ENCODE data around the gene ISG20.
"Not testable (repeated sequence)": the region's sequence is repeated elsewhere in the genome, so short reads cannot be mapped to it uniquely, and the experiment has no call there.

The ISG20 gene

GRCh38 chr15:88637436-88637835 lies 1.4 kb upstream of the ISG20 start:
- no peak for DNase-seq

DNA sequence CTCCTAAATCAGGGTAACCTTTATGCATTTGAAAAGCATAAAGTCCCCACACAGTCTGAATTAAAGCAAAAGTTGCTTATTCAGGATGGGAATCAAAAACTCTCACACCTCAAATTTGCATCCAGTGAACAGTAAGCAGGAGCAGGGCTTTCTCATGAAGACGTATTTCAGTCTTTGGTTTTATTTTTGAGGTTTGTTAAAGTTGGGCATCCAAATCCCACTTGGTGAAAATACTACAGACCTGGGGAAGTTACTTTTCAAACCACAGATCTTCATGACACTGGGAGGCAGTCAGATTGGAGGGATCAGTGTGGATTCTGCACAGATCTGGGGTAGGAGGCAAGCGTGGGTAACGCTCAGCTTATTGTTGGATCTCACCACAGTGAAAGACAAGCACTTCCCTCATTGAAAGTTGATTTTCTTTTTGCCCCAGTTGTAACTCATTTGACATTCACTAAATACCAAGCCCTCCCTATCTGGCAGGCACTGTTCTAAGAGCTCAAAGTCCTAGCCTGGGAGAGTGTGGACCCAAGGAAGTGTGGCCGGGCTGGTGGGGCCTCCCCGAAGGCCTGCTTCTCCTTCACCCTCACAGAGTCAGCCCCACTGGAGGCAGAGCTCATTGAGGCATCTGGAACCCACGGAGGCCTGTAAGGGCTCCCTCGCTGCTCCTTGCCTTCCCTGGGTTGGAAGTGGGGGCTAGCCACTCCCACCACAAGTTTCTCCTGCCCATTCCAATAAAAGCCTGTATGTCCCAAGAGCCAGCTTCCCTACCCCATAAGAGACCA lies 783 bp upstream of the ISG20 start:
- DNase-seq, result no peak

- DNase-seq, result no peak
These were observed 3.2 kb downstream of the ISG20 start for GRCh38 chr15:88641959-88642452.

DNA sequence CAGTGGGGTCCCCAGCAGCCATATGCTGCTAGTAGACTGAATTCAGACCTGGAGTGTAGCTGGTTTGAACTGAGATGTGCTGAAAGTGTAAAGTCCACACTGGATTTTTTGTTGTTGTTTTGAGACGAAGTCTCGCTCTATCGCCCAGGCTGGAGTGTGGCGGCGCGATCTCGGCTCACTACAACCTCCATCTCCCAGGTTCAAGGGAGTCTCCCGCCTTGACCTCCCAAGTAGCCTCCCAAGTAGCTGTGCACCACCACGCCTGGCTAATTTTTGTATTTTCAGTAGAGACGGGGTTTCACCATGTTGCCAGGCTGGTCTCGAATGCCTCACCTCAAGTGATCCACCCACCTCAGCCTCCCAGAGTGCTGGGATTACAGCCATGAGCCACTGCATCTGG lies 3.7 kb downstream of the ISG20 start:
- not testable (repeated sequence) for DNase-seq

DNA sequence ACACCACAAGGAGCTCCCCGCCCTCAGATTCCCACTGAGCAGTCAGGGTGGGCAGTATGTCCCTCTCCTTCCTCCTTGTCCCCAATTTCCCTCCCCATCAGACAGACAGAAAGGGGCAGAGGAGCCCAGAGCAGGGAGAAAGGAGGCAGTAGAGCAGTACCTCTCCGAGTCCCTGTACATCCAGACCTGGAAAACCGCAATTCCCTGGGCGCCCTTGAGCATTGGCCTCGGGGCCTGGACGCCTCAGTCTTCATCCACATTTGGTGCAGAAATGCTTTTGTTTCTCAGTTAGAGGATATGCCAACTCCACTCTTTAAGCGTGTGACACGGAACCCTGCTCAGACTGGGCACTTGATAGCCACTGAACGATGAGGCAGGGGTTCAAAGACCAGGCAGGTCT lies 5.9 kb downstream of the ISG20 start:
- DNase-seq, result no peak

- no peak for DNase-seq
These were observed 6.6 kb downstream of the ISG20 start for GRCh38 chr15:88645171-88646087.

DNA sequence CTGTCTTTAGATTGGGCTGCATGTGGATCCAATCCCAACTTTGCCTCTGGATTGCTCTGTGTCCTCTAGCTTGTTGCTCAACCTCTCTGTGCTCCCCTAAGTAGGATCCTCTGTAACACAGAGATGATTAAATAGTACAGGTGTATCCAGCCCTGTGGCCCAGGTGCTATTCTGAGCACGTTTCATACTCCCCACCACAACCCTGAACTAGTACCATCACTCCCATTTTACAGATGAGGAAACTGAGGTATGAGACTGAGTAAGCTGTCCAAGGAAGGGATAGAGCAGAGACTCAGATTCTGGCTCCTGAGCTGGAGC lies 7.2 kb downstream of the ISG20 start:
- no peak for DNase-seq

DNA sequence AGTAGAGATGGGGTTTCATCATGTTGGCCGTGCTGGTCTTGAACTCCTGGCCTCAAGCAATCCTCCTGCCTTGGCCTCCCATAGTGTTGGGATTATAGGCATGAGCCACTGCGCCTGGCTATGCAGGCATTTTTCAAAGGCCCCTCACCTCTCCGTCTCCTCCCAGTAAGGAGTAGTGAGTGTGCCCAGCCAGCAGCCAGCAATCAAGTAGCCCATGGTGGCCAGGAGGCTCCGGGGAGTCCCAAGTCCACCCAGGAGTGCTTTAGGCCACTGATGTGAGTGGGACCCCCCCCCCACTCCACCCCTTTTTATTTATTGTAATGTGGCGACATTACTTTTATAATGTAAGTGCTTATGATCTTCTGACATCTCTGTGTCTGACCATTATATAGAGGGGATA lies 8.1 kb downstream of the ISG20 start:
- DNase-seq, result no peak

GRCh38 chr15:88647351-88648105 lies 8.7 kb downstream of the ISG20 start:
- DNase-seq, result no peak

DNA sequence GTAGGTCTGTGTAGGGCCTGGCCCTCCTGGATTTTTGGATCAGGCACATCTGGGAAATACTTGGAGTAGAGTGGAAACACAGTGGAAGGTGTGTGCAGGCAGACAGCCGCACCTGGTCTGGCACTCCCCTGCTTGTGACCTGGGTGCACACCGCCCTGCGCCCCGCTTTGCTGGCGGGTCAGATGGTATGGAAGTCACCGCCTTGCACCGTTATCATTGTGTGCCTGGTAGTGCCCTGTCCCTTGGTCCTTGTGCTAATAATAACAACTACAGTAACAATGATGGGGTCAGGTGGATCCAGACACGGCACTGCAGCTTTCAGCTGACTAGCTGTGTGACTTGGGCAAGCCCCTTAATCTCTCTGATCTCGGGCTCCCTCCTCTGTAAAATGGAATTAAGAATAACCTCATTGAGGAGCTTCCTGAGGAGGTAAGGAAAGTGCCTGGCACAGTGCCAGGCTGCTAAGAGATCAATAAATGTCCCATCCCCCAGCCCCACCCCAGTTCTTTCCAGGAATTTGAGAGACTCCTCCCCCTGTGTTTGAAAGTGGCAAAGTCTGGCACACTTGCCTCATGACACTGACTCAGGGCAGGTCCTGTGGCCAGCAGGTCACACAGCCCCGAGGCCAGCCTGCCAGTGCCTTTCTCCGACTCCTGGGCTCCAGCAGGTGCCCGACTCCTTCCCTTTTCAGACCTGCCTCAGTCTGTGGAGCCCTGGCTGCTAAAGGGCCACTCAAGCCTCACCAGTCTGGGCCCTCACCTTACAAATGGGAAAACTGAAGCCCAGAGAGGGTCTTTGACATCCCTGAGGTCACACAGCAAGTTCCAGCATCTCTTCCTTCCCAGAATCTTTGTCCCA lies 9.8 kb downstream of the ISG20 start:
- no peak for DNase-seq

DNA sequence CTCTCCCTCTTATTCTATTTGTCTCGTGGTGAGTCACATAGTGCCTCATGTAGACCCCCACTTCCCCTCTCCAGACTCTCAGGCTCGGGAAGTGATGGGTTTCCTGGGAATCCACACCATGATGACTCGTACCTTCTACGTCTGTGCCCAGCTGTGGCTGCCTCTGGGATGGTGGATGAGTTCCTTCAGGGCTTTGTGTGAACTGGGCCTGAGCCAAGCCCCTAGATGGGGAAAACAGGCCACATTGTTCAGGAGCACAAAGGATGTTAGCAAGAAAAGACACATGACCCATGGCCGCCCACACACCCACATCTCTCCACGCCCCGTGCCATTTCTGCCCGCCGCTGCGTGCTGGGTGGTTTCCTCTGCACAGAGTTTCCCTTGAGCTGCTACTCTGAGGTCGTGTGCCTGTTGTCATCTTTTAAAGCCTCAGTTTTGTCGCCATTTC lies 10.5 kb downstream of the ISG20 start:
- peak; percentile 96 for DNase-seq

- no peak for DNase-seq
These were observed 11.1 kb downstream of the ISG20 start for GRCh38 chr15:88649753-88650551.

DNA sequence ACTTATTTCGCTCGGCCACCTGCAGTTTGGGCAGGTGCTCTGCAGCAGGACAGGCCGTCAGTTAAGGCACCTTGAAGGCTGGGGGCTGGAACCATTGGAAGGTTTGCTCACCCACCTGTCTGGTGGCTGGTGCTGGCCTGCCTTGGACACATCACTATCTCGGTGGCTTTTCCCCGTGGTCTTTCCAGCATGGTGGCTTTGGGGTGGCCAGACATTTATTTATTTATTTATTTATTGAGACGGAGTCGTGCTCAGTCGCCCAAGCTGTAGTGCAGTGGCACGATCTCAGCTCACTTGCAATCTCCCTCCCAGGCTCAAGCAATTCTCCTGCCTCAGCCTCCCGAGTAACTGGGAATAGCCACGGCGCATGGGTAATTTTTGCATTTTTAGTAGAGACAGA lies 11.7 kb downstream of the ISG20 start:
- no peak for DNase-seq

DNA sequence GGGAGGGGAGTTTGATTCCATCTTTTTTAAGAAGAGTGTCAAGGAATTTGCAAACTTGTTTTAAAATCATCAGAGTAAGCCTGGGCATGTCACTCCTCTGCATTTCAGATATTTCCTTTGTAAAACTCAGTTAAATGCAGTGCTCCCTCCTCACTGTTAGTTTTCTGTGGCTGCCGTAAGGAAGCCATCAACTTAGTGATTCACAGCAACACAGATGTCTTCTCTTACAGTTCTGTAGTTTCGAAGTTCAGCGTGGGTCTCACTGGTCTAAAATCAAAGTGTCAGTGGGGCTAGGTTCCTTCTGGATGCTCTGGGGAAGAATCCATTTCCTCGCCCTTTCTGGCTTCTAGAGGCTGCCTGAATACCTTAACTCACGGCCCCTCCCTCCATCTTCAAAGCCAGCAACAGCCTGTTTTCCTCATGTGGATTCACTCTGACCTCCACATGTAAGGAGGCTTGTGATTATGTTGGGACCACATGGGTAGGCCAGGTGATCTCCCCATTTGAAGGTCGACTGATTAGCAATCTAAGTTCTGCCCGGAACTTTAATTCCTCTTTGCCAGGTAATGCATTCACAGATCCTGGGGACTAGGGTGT lies 12.4 kb downstream of the ISG20 start:
- DNase-seq, result peak; percentile 40

GRCh38 chr15:88651971-88652370 lies 13.2 kb downstream of the ISG20 start:
- no peak for DNase-seq

DNA sequence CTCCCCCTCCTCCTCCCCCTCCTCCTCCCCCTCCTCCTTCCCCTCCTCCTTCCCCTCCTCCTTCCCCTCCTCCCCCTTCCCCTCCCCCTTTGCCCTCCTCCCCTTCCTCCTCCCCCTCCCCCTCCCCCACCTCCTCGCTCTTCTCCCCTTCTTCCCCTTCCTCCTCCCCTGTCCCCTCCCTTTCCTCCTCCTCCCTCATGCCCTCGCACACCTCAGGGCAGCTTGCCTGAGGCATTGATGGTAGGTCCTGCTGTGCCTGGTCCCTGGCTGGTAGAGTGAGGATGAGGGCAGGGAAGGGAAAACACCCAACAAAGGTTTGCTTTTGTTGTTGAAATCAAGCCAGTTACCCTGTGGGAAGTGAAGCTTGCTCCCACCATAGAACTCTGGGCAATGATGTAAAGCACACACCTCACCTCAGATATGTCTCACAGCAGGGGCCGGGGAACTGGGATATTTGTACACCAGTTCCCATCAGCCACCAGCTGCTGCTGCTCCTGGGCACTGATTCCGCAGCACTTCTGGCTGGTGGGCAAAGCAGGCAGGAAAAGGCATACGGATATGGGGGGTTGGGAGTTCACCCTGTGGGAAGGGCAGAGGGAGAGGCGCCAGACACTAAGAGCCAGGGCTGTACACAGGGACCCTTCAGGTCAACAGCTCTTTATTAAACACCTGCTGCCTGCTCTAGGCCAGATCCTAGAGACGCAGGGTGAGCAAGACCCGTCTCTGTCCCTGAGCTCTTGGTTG lies 13.8 kb downstream of the ISG20 start:
- no peak for DNase-seq

DNA sequence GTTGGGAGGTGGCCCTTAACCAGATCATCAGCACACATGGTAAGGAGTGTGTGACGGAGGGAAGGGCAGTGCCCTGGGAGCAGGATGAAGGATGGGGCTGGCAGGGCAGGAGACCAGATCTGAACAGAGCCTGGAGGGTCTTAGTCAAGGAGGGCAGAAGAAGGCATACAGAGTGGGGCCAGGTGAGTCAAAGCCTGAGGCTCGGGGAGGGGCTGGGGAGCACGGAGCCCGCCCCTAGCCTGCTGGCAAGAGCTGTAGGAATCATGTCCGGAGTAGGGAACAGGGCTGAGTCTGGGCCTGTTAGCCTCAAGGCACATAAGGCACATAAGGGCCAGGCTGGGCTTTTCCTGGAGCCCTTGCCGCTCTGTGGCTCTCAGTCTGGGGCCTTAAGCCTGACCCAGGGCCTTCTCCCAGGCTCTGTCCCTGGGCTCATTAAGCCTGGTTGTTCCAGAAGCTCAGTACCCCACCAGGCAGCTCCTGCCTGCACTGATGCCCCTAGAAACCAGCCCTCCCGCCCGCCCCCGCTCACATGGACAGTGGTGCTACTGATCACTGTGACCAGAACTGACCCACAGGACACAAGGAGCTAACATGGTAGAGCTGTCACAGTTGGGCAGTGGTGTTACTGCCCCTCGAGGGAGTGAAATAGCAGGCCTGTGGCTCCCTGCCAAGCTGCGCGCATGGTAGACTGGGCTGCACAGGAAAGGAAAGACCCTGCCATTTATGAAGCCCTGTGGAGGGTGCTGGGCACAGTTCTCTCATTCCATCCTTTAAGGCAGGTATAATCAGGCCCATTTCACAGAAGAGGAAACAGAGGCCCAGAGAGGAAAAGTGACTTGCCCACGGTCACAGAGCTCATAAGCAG lies 14.6 kb downstream of the ISG20 start:
- no peak for DNase-seq

DNA sequence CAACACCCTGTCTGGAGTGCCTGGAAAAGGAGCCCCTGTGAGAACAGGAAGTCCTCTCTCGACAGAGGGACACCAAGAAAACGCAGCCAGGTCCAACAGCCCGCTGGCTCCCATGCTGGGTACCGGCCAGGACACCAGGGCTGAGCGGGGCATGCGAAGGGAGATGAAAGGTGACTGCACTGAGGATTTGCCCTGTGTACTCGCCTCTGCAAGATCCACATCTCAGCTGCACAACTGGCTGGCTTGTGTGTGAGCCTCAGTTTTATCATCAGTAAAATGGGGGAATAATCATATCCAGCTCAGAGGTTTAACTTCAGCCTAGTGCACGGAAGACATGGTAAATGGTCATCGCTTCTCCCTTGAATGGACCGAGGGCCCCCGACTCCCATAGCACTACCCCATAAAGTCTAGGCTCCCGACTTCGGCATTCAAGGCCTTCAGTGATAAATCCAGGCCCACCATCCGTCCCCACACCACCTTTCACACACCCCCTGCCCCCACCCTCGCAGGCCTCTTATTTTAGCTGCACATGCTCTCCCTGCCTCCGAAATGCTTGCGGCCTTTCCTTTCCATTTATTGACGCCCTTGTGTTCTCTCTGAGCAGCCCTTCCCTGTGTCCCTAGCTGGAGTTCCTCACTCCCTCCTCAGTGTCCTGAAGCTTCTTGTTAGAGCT lies 15.8 kb downstream of the ISG20 start:
- no peak for DNase-seq

Data from fibroblast of upper back skin (primary cell).